Astrocyte (in vitro differentiated cells and primary cell): ENCODE results near the gene SNAP47. TPM values are rescaled to one million over a fixed set of nuclear protein-coding genes. Genes with fewer than 3 reads are reported as not detected.

Experiments
- DNase-seq: peaks from one replicate; pipeline ENCODE4 v3.0.0-alpha.2; 2010; ENCODE audit warnings: low read depth
- FAIRE-seq: peaks from 2 replicates; lab custom pipeline; 2011; peaks lifted over from hg19 to GRCh38; lab: Jason Lieb, UNC
- H2AFZ ChIP-seq: 2 replicates; pipeline ENCODE4 v1.6.0; 2012; ENCODE audit warnings: low read depth, low read length, inconsistent platforms
- H3K27ac ChIP-seq: 2 replicates; pipeline ENCODE4 v1.5.1; 2011; ENCODE audit warnings: low read depth, low read length, inconsistent platforms
- H3K27me3 ChIP-seq: 2 replicates; pipeline ENCODE4 v1.6.0; 2011; ENCODE audit warnings: low read length, inconsistent platforms; ENCODE audit not compliant: insufficient read depth
- H3K36me3 ChIP-seq: 2 replicates; pipeline ENCODE4 v1.5.1; 2011; ENCODE audit warnings: low read length, inconsistent platforms; ENCODE audit not compliant: insufficient read depth
- H3K4me1 ChIP-seq: 2 replicates; pipeline ENCODE4 v1.5.1; 2011; ENCODE audit warnings: low read length, inconsistent platforms; ENCODE audit not compliant: insufficient read depth
- H3K4me2 ChIP-seq: 2 replicates; pipeline ENCODE4 v1.6.0; 2012; ENCODE audit warnings: low read length, inconsistent platforms
- H3K4me3 ChIP-seq: 2 replicates; pipeline ENCODE4 v1.5.1; 2011; ENCODE audit warnings: low read depth, mild to moderate bottlenecking, low read length, inconsistent platforms; ENCODE audit not compliant: insufficient read depth
- H3K79me2 ChIP-seq: 2 replicates; pipeline ENCODE4 v1.6.0; 2012; ENCODE audit warnings: mild to moderate bottlenecking, low read length, inconsistent platforms; ENCODE audit not compliant: insufficient read depth
- H3K9ac ChIP-seq: 2 replicates; pipeline ENCODE4 v1.6.0; 2012; ENCODE audit warnings: mild to moderate bottlenecking, low read length, inconsistent platforms
- H3K9me3 ChIP-seq: 2 replicates; pipeline ENCODE4 v1.5.1; 2012; ENCODE audit warnings: low read depth, mild to moderate bottlenecking, low read length, inconsistent platforms; ENCODE audit not compliant: insufficient read depth
- H4K20me1 ChIP-seq: 2 replicates; pipeline ENCODE4 v1.6.0; 2012; ENCODE audit warnings: low read length, inconsistent platforms; ENCODE audit not compliant: insufficient read depth
- H3K27ac Mint-ChIP-seq: one replicate; pipeline ENCODE4 v1.8.0; 2021; ENCODE audit warnings: mild to moderate bottlenecking, mixed read lengths; ENCODE audit not compliant: unreplicated experiment
- H3K27me3 Mint-ChIP-seq: one replicate; pipeline ENCODE4 v1.8.0; 2021; ENCODE audit warnings: low read depth, mixed read lengths; ENCODE audit not compliant: unreplicated experiment
- H3K36me3 Mint-ChIP-seq: one replicate; pipeline ENCODE4 v1.8.0; 2021; ENCODE audit warnings: low read depth, mixed read lengths; ENCODE audit not compliant: unreplicated experiment
- H3K4me1 Mint-ChIP-seq: one replicate; pipeline ENCODE4 v1.8.0; 2021; ENCODE audit warnings: low read depth, mixed read lengths; ENCODE audit not compliant: unreplicated experiment
- H3K4me3 Mint-ChIP-seq: one replicate; pipeline ENCODE4 v1.8.0; 2021; ENCODE audit warnings: mild to moderate bottlenecking, moderate library complexity, mixed read lengths; ENCODE audit not compliant: unreplicated experiment
- H3K9me3 Mint-ChIP-seq: one replicate; pipeline ENCODE4 v1.8.0; 2021; ENCODE audit warnings: mild to moderate bottlenecking, mixed read lengths; ENCODE audit not compliant: unreplicated experiment
- EZH2 ChIP-seq: IDR thresholded peaks from 2 replicates; pipeline ENCODE4 v1.6.1; 2012; ENCODE audit warnings: mild to moderate bottlenecking, low read length, inconsistent platforms; ENCODE audit not compliant: insufficient read depth
- total RNA-seq: library from RNA; stranded (reverse); gene quantifications from 2 replicates; pipeline ENCODE4 v1.2.1, GENCODE V29; 2021
- TF ChIP-seq, protein P1 (sequence below): IDR thresholded peaks from 2 replicates; pipeline ENCODE4 v1.5.1; 2011; ENCODE audit warnings: low read depth, mild to moderate bottlenecking, inconsistent platforms, low read length, moderate library complexity; ENCODE audit not compliant: insufficient read depth

SNAP47 gene
- total RNA-seq, 1 donor from 2014 or later, result 31.9 TPM

DNA sequence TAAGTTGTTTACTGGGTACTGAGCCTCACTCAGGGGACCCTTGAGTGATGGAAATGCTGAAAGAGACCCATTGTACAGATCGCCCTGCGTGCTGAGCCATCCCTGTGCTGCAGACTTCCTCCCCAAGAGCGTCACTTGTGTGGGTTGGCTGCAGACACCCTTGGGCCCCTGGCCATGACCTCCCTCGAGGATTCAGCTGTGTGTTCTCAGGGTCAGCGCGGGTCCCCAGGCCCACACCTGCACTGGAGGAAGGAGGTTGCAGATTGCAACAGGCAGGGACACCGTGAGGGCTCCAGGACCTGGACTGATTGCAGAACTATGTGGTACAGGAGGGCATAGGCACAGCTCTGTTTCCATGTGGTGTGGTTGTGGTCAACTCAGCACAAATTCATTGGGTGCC, 4.4 kb downstream of the SNAP47 start:
- no peaks in the 10 kb centered on the region for H3K9me3 Mint-ChIP-seq
- no peak for TF ChIP-seq EZH2
- TF ChIP-seq, protein P1, sequence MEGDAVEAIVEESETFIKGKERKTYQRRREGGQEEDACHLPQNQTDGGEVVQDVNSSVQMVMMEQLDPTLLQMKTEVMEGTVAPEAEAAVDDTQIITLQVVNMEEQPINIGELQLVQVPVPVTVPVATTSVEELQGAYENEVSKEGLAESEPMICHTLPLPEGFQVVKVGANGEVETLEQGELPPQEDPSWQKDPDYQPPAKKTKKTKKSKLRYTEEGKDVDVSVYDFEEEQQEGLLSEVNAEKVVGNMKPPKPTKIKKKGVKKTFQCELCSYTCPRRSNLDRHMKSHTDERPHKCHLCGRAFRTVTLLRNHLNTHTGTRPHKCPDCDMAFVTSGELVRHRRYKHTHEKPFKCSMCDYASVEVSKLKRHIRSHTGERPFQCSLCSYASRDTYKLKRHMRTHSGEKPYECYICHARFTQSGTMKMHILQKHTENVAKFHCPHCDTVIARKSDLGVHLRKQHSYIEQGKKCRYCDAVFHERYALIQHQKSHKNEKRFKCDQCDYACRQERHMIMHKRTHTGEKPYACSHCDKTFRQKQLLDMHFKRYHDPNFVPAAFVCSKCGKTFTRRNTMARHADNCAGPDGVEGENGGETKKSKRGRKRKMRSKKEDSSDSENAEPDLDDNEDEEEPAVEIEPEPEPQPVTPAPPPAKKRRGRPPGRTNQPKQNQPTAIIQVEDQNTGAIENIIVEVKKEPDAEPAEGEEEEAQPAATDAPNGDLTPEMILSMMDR, result no peak
- H4K20me1 ChIP-seq, result peaks cover 82% of the 10 kb centered on the region
- H3K4me1 Mint-ChIP-seq, result peaks cover 3% of the 10 kb centered on the region
- no peak for DNase-seq
- H3K36me3 ChIP-seq, result no peaks in the 10 kb centered on the region
- H3K4me3 Mint-ChIP-seq, result no peak overlapping the region
- no peaks in the 10 kb centered on the region for H3K4me1 ChIP-seq
- H3K27ac ChIP-seq, result no peak overlapping the region
- no peak for FAIRE-seq
- no peak overlapping the region for H2AFZ ChIP-seq
- no peak overlapping the region for H3K4me2 ChIP-seq
- H3K27me3 Mint-ChIP-seq, result no peaks in the 10 kb centered on the region
- peaks cover 7% of the 10 kb centered on the region for H3K36me3 Mint-ChIP-seq
- no peak overlapping the region for H3K9ac ChIP-seq
- H3K79me2 ChIP-seq, result peaks cover 96% of the 10 kb centered on the region
- H3K27ac Mint-ChIP-seq, result no peak overlapping the region
- no peak overlapping the region for H3K4me3 ChIP-seq
- H3K9me3 ChIP-seq, result no peaks in the 10 kb centered on the region
- H3K27me3 ChIP-seq, result no peaks in the 10 kb centered on the region

DNA sequence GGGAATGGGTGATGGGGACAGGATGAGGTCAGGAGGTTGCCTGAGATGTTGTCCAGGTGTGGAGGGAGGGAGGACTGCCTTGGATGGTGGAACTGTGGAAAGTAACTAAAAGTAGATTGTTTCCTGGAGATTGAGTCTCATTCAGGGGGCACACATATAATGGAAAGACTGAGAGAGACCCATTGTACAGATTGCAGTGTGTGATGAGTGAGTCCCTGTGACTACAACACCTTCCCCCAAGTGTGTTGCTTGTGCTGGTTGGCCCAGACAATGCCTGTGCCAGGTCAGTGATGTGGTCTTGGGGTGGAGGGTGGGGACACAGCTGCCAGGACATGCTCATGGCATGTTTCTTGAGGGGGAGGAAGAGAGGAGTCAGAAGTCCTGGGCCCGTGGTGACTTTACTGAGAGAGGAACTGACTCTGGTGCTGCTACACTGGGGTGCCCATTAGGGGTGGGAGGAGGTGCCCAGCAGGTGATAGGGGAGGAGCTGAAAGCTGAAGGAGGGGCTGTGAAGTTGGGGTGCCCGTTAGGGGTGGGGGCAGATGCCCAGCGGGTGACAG, 5.2 kb downstream of the SNAP47 start:
- Histone ChIP-seq H3K4me2 (no peak overlapping the region), H3K4me3 (no peak overlapping the region), H2AFZ (no peak overlapping the region), H3K9me3 (no peaks in the 10 kb centered on the region), H3K4me1 (no peaks in the 10 kb centered on the region), H3K79me2 (peaks cover 95% of the 10 kb centered on the region), H3K27ac (no peak overlapping the region), H3K36me3 (no peaks in the 10 kb centered on the region), H3K27me3 (no peaks in the 10 kb centered on the region), H3K9ac (no peak overlapping the region), H4K20me1 (peaks cover 91% of the 10 kb centered on the region)
- Mint-ChIP-seq H3K27me3 (no peaks in the 10 kb centered on the region), H3K27ac (peak overlapping the region; percentile 4), H3K36me3 (peaks cover 7% of the 10 kb centered on the region), H3K9me3 (no peaks in the 10 kb centered on the region), H3K4me1 (peaks cover 3% of the 10 kb centered on the region), H3K4me3 (peak overlapping the region; percentile 12)
- TF ChIP-seq EZH2, result no peak
- TF ChIP-seq, protein P1, result no peak
- FAIRE-seq, result no peak
- no peak for DNase-seq

DNA sequence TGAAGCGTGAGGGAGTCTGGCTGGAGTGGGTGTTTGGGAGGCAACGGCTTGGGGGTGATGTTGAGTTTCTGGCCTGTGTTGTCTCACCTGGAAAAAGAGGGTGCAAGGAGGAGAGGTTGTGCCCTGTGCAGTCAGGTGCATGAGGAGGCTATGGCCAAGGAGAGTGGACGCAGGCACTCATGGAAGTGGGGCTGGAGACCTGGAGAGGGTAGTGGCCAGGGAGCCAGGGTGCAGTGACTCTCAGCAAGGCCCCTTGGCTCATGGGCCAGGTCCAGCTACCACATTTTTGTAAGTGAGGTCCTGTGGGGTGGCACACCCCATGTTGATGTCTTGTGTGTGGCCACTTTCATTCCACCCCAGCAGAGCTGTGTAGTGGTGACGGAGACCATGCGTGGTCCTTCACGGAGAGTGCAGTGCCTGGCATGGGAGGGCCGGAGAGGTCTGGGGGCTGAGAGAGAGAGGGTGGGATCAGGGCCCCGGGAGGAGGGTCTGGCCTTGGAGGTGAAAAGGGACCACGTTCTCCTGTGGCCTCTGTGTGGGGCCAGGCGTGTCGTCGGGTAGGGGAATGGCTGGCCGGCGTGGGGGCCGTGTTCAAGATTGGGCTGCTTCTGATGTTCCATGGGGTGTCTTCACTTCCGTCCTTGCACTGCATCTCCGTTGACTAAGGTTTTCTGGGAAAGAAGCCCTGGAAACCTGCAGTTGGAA, 6.1 kb downstream of the SNAP47 start:
- Histone ChIP-seq H2AFZ (no peak overlapping the region), H3K27ac (no peak overlapping the region), H3K4me1 (no peaks in the 10 kb centered on the region), H4K20me1 (peaks cover 92% of the 10 kb centered on the region), H3K79me2 (peaks cover 95% of the 10 kb centered on the region), H3K4me3 (no peak overlapping the region), H3K9ac (no peak overlapping the region), H3K9me3 (no peaks in the 10 kb centered on the region), H3K27me3 (no peaks in the 10 kb centered on the region), H3K36me3 (no peaks in the 10 kb centered on the region), H3K4me2 (no peak overlapping the region)
- Mint-ChIP-seq H3K36me3 (peaks cover 7% of the 10 kb centered on the region), H3K27me3 (no peaks in the 10 kb centered on the region), H3K27ac (no peak overlapping the region), H3K4me1 (no peaks in the 10 kb centered on the region), H3K9me3 (no peaks in the 10 kb centered on the region), H3K4me3 (no peak overlapping the region)
- no peak for FAIRE-seq
- DNase-seq, result no peak
- TF ChIP-seq EZH2, result no peak
- TF ChIP-seq, protein P1, result no peak
